Endothelial cell of umbilical vein (primary cell): ENCODE results near the gene PPAN. TPM values are rescaled to one million over a fixed set of nuclear protein-coding genes. Genes with fewer than 3 reads are reported as not detected.

Source experiments
- BruUV-seq: library from RNA; stranded (reverse); fragments of 400-500 nt; replicated peaks from 2 replicates; lab custom pipeline; 2021; lab: Mats Ljungman, UMichigan
- CTCF ChIA-PET: fragments of 300-600, 350-600 bp; sonication (Branson Sonifier 250); formaldehyde crosslinking; loops from one replicate; lab custom pipeline; 2021; ENCODE audit warnings: antibody characterized with exemption, inconsistent platforms; lab: Charles Lee
- POLR2A ChIA-PET: fragments of 300-600, 350-600 bp; sonication (Branson Sonifier 250); formaldehyde crosslinking; loops from one replicate; lab custom pipeline; 2021; ENCODE audit warnings: antibody characterized with exemption, inconsistent platforms; lab: Charles Lee
- DNase-seq: peaks from one replicate; pipeline ENCODE4 v3.0.0-alpha.2; 2011; ENCODE audit warnings: low read depth, low spot score
- FAIRE-seq: peaks from 2 replicates; lab custom pipeline; 2011; peaks lifted over from hg19 to GRCh38; lab: Jason Lieb, UNC
- H2AFZ ChIP-seq: 2 replicates; pipeline ENCODE4 v1.6.0; 2012; ENCODE audit warnings: low read depth, low read length, control low read depth, inconsistent platforms
- H3K27ac ChIP-seq: 2 replicates; pipeline ENCODE4 v1.5.1; 2011; ENCODE audit warnings: low read depth, mild to moderate bottlenecking, control low read depth, low read length, moderate library complexity; ENCODE audit not compliant: insufficient read depth
- H3K27me3 ChIP-seq, 2 experiments: 2 replicates each; pipeline versions ENCODE4 v1.6.0 to v1.6.1; 2011; ENCODE audit warnings: low read length in 2 of 2, mixed read lengths in 1 of 2; ENCODE audit not compliant: control insufficient read depth in 2 of 2, insufficient read depth in 2 of 2
- H3K36me3 ChIP-seq, 2 experiments: 2 replicates in 1 of 2; 3 replicates in 1 of 2; pipeline ENCODE4 v1.5.1; 2011; ENCODE audit warnings: low read length in 2 of 2, mild to moderate bottlenecking in 1 of 2, moderate library complexity in 1 of 2; ENCODE audit not compliant: control insufficient read depth in 2 of 2, insufficient read depth in 2 of 2; ENCODE audit errors: extremely low read depth in 1 of 2
- H3K4me1 ChIP-seq: 3 replicates; pipeline ENCODE4 v1.5.1; 2011; ENCODE audit warnings: mild to moderate bottlenecking, low read length; ENCODE audit not compliant: control insufficient read depth, insufficient read depth; ENCODE audit errors: extremely low read depth
- H3K4me2 ChIP-seq: 2 replicates; pipeline ENCODE4 v1.6.1; 2011; ENCODE audit warnings: low read length, control low read depth, mixed read lengths; ENCODE audit not compliant: insufficient read depth
- H3K4me3 ChIP-seq, 3 experiments: fragments of 200-600 bp in 1 of 3; sonication (generic), shearing (Covaris generic) in 1 of 3; replicated peaks in 1 of 3; 2 replicates each; pipeline ENCODE4 v1.5.1; 2011 to 2016; ENCODE audit warnings: control low read depth in 3 of 3, low read length in 3 of 3, mild to moderate bottlenecking in 2 of 3, inconsistent platforms in 1 of 3, low read depth in 1 of 3, moderate library complexity in 1 of 3; ENCODE audit not compliant: insufficient read depth in 1 of 3
- H3K79me2 ChIP-seq: 2 replicates; pipeline ENCODE4 v1.6.0; 2012; ENCODE audit warnings: low read length, inconsistent platforms; ENCODE audit not compliant: control insufficient read depth, insufficient read depth
- H3K9ac ChIP-seq: replicated peaks from 2 replicates; pipeline ENCODE3; 2011; ENCODE audit warnings: low read length, control low read depth; ENCODE audit not compliant: insufficient read depth; ENCODE audit errors: extremely low read depth
- H3K9me1 ChIP-seq: replicated peaks from 3 replicates; pipeline ENCODE4 v1.6.0; 2011; ENCODE audit warnings: mild to moderate bottlenecking, low read length; ENCODE audit not compliant: control insufficient read depth, insufficient read depth; ENCODE audit errors: extremely low read depth
- H3K9me3 ChIP-seq: replicated peaks from 2 replicates; pipeline ENCODE4 v1.5.1; 2012; ENCODE audit warnings: low read length, inconsistent platforms; ENCODE audit not compliant: control insufficient read depth, insufficient read depth
- H4K20me1 ChIP-seq: replicated peaks from 2 replicates; pipeline ENCODE3; 2011; ENCODE audit warnings: mild to moderate bottlenecking, low read length; ENCODE audit not compliant: control insufficient read depth, insufficient read depth; ENCODE audit errors: extremely low read depth
- JUN ChIP-seq: IDR thresholded peaks from 2 replicates; pipeline ENCODE4 v1.6.1; 2011; ENCODE audit warnings: borderline replicate concordance, low read depth; ENCODE audit not compliant: insufficient read length, insufficient read depth
- MYC ChIP-seq: IDR thresholded peaks from one replicate; pipeline ENCODE4 v1.6.1; 2011; ENCODE audit warnings: mild to moderate bottlenecking, low read depth, low read length
- POLR2A ChIP-seq: IDR thresholded peaks from 2 replicates; pipeline ENCODE4 v1.6.1; 2012; ENCODE audit warnings: low read depth, mild to moderate bottlenecking, control low read depth, low read length
- dilution Hi-C: fragments of 300-500 bp; cut with MboI; formaldehyde crosslinking; loops from one replicate; pipeline ENCODE4 v1.15.0; 2019; ENCODE audit warnings: low sequenced_read_pairs; ENCODE audit not compliant: extremely low pct_ligation_motif_present
- intact Hi-C: fragments of 100-400 bp; cut with micrococcal nuclease; formaldehyde crosslinking; loops from one replicate; pipeline ENCODE4 v1.10.0; 2022
- polyA plus RNA-seq, 4 experiments: library from polyadenylated mRNA; depleted of rRNA in 3 of 4; stranded (reverse) in 3 of 4; unstranded in 1 of 4; fragments of >200 nt; gene quantifications; 2 replicates each; pipeline versions ENCODE4 v1.2.1 to v1.2.3, GENCODE V29; 2011 to 2012; ENCODE audit warnings: missing spikeins in 1 of 4
- total RNA-seq: library from RNA; stranded (reverse); gene quantifications from 2 replicates; pipeline ENCODE4 v1.2.3, GENCODE V29; 2021
- TF ChIP-seq, protein P1 (sequence below): IDR thresholded peaks from 2 replicates; pipeline ENCODE4 v1.6.1; 2011; ENCODE audit not compliant: insufficient read depth, insufficient read length

The PPAN gene
- total and polyA plus RNA-seq, 2 donors (not counting 3 experiments of a cell fraction or from before 2014, with no cell fraction given), result 27.6 to 51.6 TPM

DNA sequence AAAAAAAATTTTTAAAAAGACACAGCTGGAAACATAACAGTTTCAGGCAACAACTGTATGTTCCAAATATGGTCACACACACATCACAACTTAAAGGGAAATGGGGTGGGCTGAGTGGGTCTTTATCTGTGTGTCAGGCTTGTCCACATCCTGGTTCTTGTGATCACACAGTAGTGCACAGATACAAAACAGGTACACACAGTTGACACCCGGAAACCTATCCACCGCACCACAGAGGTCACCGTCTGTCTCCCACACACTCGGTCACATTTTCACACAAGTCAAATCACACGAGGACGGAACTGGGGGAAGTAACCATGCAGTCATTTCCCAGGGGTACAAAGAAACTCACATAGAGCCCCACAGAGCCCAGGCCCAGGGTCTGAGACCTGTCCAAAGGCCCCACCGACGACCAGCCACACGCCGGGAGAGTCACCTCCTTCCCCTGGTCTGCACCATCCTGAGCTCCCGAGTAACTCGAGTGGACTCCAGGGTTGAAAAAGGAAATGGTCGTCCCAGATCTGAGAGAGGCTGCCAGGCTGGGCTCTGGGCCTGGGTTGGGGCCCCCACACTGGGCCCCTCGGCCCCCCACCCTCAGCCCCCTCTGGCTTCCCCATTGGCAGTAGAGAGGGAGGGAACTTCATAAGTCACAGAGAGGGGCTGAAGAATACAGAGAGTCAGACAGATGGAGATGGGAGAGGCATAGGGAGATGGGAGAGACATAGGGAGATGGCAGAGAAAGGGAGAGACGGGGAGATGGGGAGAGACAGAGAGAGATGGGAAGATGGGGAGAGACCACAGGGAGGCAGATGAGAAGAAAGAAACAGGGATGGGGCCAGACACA, 1.3 kb upstream of the PPAN start:
- no peak overlapping the region for H3K27ac ChIP-seq
- BruUV-seq, result no TSS peak
- intact Hi-C loops, result loop anchor here (10.0 kb wide), 1 partner anchor 90 kb away; the partner anchor contains the start of gene DNMT1
- peaks cover 9% of the 10 kb centered on the region for H3K4me1 ChIP-seq
- H3K36me3 ChIP-seq, result peaks cover under 1 to 19% of the 10 kb centered on the region in 2 experiments
- no peak overlapping the region for H2AFZ ChIP-seq
- H3K79me2 ChIP-seq, result peaks cover 28% of the 10 kb centered on the region
- dilution Hi-C loops, result no loop called here
- H3K9ac ChIP-seq, result no peak overlapping the region
- DNase-seq (no peak), FAIRE-seq (no peak)
- TF ChIP-seq MYC (no peak), POLR2A (no peak)
- H4K20me1 ChIP-seq, result no peaks in the 10 kb centered on the region
- H3K9me1 ChIP-seq, result no peaks in the 10 kb centered on the region
- peaks cover 0 to 3% of the 10 kb centered on the region in 2 experiments for H3K27me3 ChIP-seq
- POLR2A ChIA-PET, result no interaction called here
- H3K4me2 ChIP-seq, result no peak overlapping the region
- H3K9me3 ChIP-seq, result no peaks in the 10 kb centered on the region
- CTCF ChIA-PET, result interaction anchor here (0.8 to 2.1 kb wide), 6 partner anchors 9 to 145 kb away, joined by 3 to 13 read pairs (median 4); partner anchors contain the start of gene EIF3G
- no peak overlapping the region for H3K4me3 ChIP-seq

GRCh38 chr19:10105509-10106099, 558 bp upstream of the PPAN start:
- DNase-seq (no peak), FAIRE-seq (no peak)
- POLR2A ChIA-PET, result interaction anchor here (0.8 to 1.9 kb wide), 2 partner anchors 9 to 228 kb away, joined by 4 to 11 read pairs; no protein-coding TSS in a partner anchor
- Histone ChIP-seq H3K4me3 (no peak overlapping the region), H3K27ac (no peak overlapping the region), H3K4me1 (peaks cover 9% of the 10 kb centered on the region), H4K20me1 (no peaks in the 10 kb centered on the region), H3K9ac (no peak overlapping the region), H3K4me2 (no peak overlapping the region), H3K9me1 (no peaks in the 10 kb centered on the region), H3K36me3 (peaks cover 4 to 26% of the 10 kb centered on the region in 2 experiments), H2AFZ (no peak overlapping the region), H3K9me3 (no peaks in the 10 kb centered on the region), H3K27me3 (no peaks in the 10 kb centered on the region), H3K79me2 (peaks cover 28% of the 10 kb centered on the region)
- BruUV-seq, result no TSS peak
- dilution Hi-C loops, result no loop called here
- CTCF ChIA-PET, result interaction anchor here (0.6 to 2.1 kb wide), 3 partner anchors 10 to 153 kb away, joined by 3 to 13 read pairs (median 3); no protein-coding TSS in a partner anchor
- intact Hi-C loops, result loop anchor here (1.0 to 10.0 kb wide), 2 partner anchors 9 to 89 kb away; partner anchors contain the start of gene DNMT1
- TF ChIP-seq JUN (no peak), POLR2A (no peak)
- TF ChIP-seq, protein P1, sequence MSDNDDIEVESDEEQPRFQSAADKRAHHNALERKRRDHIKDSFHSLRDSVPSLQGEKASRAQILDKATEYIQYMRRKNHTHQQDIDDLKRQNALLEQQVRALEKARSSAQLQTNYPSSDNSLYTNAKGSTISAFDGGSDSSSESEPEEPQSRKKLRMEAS, result no peak
